HEK293T (cell line): Measurements from ENCODE around the gene DCAF11.

Source experiments
- BHLHE40 ChIP-seq: fragments of 450-650 bp; IDR thresholded peaks from 2 replicates; pipeline ENCODE4 v1.6.1; 2016; ENCODE audit warnings: mild to moderate bottlenecking, moderate library complexity, borderline replicate concordance
- FOXM1 ChIP-seq: fragments of 450-650 bp; IDR thresholded peaks from 2 replicates; pipeline ENCODE4 v1.6.1; 2017; ENCODE audit warnings: mild to moderate bottlenecking, borderline replicate concordance

DNA sequence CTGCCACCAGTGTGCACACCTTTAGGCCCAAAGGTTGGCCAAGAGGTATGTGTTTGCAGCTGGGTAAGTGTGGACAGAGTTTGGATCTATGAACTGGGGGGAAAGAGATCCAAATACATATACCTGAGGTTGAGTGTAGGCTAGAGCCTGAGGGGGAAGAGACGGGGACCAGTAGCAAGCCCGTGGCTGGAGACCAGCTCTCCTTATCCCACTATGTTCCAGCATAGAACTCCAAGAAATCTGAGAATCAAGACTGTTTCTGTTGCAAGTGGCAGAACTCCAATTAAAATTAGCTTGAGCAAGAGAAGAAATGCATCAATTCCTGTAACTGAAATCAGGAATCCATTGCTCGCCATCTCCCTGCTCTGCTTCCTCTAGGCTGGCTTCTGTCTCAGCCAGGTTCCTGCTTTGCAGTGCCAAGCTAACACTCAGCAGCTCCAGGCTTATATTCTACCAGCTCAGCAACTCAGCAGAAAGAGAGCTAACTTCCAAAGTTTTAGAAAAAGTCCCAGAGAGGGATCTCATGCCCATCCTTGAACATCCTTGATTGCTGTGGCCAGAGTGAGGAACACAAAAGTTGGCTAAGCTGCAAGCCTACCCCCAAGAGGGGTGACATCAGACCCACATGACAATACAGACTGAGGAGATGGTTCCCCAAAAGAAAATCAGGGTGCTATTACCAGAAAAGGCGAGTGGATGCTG lies 21.9 kb upstream of the DCAF11 start:
- TF ChIP-seq BHLHE40 (no peak), FOXM1 (no peak)
